Measurements from ENCODE around the gene OLFM3. TPM values are rescaled to one million over a fixed set of nuclear protein-coding genes. Genes with fewer than 3 reads are reported as not detected.

The OLFM3 gene
- total RNA-seq, 4 donors from 2014 or later: 0.11 to 0.50 TPM; not detected in 2

- TF ChIP-seq CTCF (IDR thresholded peaks at IDR 0.05) (no peak), POLR2A (IDR thresholded peaks at IDR 0.05) (no peak)
- intact Hi-C loops (cut with DNase I): no loop called here
- Histone ChIP-seq H3K4me1 (no peaks in the 10 kb centered on the region), H3K36me3 (no peaks in the 10 kb centered on the region), H3K27me3 (no peaks in the 10 kb centered on the region), H3K27ac (no peak overlapping the region), H3K4me3 (replicated peaks in 1 of 3) (no peak overlapping the region), H3K9me3 (no peaks in the 10 kb centered on the region)
- 68 to 70% methylated on average over 1 of the region's 1 CpG for WGBS, 2 donors
- DNase-seq: no peak
Observed at GRCh38 chr1:101849356-101849755, 147.4 kb downstream of the OLFM3 start.

GRCh38 chr1:101847626-101848025, 149.1 kb downstream of the OLFM3 start:
- H3K4me1 ChIP-seq: no peaks in the 10 kb centered on the region
- no peak overlapping the region for H3K4me3 ChIP-seq (replicated peaks in 1 of 3)
- H3K9me3 ChIP-seq: no peaks in the 10 kb centered on the region
- H3K27me3 ChIP-seq: no peaks in the 10 kb centered on the region
- H3K36me3 ChIP-seq: no peaks in the 10 kb centered on the region
- no peak for DNase-seq
- TF ChIP-seq POLR2A (IDR thresholded peaks at IDR 0.05): no peak
- intact Hi-C loops (cut with DNase I): no loop called here
- 63 to 69% methylated on average over 3 of the region's 3 CpGs for WGBS, 2 donors
- H3K27ac ChIP-seq: no peak overlapping the region

- no peak overlapping the region for H3K27ac ChIP-seq
- no peaks in the 10 kb centered on the region for H3K36me3 ChIP-seq
- no peak for DNase-seq
- H3K4me1 ChIP-seq: no peaks in the 10 kb centered on the region
- no peak overlapping the region for H3K4me3 ChIP-seq (replicated peaks in 1 of 3)
- intact Hi-C loops (cut with DNase I): no loop called here
- H3K27me3 ChIP-seq: no peaks in the 10 kb centered on the region
- TF ChIP-seq POLR2A (IDR thresholded peaks at IDR 0.05): no peak
- no peak for TF ChIP-seq CTCF (IDR thresholded peaks at IDR 0.05)
- WGBS, 2 donors: 24 to 39% methylated on average over 13 of the region's 13 CpGs
- H3K9me3 ChIP-seq: no peaks in the 10 kb centered on the region
Observed at GRCh38 chr1:101846820-101847219, 149.9 kb downstream of the OLFM3 start.

- H3K36me3 ChIP-seq: no peaks in the 10 kb centered on the region
- DNase-seq: no peak
- TF ChIP-seq CTCF (IDR thresholded peaks at IDR 0.05) (no peak), POLR2A (IDR thresholded peaks at IDR 0.05) (no peak)
- WGBS, 2 donors: 52 to 59% methylated on average over 5 of the region's 5 CpGs
- H3K9me3 ChIP-seq: no peaks in the 10 kb centered on the region
- intact Hi-C loops (cut with DNase I): no loop called here
- H3K4me3 ChIP-seq (replicated peaks in 1 of 3): no peak overlapping the region
- H3K4me1 ChIP-seq: no peaks in the 10 kb centered on the region
- H3K27me3 ChIP-seq: no peaks in the 10 kb centered on the region
- no peak overlapping the region for H3K27ac ChIP-seq
Observed at GRCh38 chr1:101843160-101843559, 153.6 kb downstream of the OLFM3 start.

GRCh38 chr1:101841824-101842223, 154.9 kb downstream of the OLFM3 start:
- no peaks in the 10 kb centered on the region for H3K36me3 ChIP-seq
- no peaks in the 10 kb centered on the region for H3K27me3 ChIP-seq
- WGBS, 2 donors: 93 to 95% methylated on average over 4 of the region's 4 CpGs

More at GRCh38 chr1:101841824-101842223, 154.9 kb downstream of the OLFM3 start:
- Histone ChIP-seq H3K4me3 (replicated peaks in 1 of 3) (no peak overlapping the region), H3K9me3 (no peaks in the 10 kb centered on the region), H3K4me1 (no peaks in the 10 kb centered on the region), H3K27ac (no peak overlapping the region)
- DNase-seq: no peak
- TF ChIP-seq CTCF (IDR thresholded peaks at IDR 0.05) (no peak), POLR2A (IDR thresholded peaks at IDR 0.05) (no peak)
- intact Hi-C loops (cut with DNase I): no loop called here
